ENCODE measurements around the gene CPNE5.

The CPNE5 gene

GRCh38 chr6:36833182-36833789 is 6.0 kb downstream of the CPNE5 start:
- DNase-seq, result no peak

GRCh38 chr6:36832313-36832712 is 6.9 kb downstream of the CPNE5 start:
- DNase-seq, result no peak

- DNase-seq, result no peak
Observed at GRCh38 chr6:36830577-36830976, 8.7 kb downstream of the CPNE5 start.

GRCh38 chr6:36829919-36830544 is 9.2 kb downstream of the CPNE5 start:
- peak; percentile 58 to 70 for DNase-seq

GRCh38 chr6:36827261-36828079 is 11.8 kb downstream of the CPNE5 start:
- no peak for DNase-seq

GRCh38 chr6:36826520-36827227 is 12.6 kb downstream of the CPNE5 start:
- no peak for DNase-seq

GRCh38 chr6:36825994-36826393 is 13.2 kb downstream of the CPNE5 start:
- no peak for DNase-seq

- DNase-seq, result no peak
Observed at GRCh38 chr6:36825452-36825851, 13.8 kb downstream of the CPNE5 start.

GRCh38 chr6:36824253-36824652 is 15.0 kb downstream of the CPNE5 start:
- DNase-seq, result no peak

GRCh38 chr6:36823421-36824096 is 15.7 kb downstream of the CPNE5 start:
- no peak for DNase-seq

GRCh38 chr6:36822506-36823269 is 16.6 kb downstream of the CPNE5 start:
- no peak for DNase-seq

GRCh38 chr6:36821581-36822335 is 17.5 kb downstream of the CPNE5 start:
- DNase-seq, result no peak

GRCh38 chr6:36820700-36821580 is 18.3 kb downstream of the CPNE5 start:
- DNase-seq, result no peak

- DNase-seq, result no peak
Observed at GRCh38 chr6:36818756-36819155, 20.5 kb downstream of the CPNE5 start.

- DNase-seq, result no peak
Observed at GRCh38 chr6:36817847-36818246, 21.4 kb downstream of the CPNE5 start.

- DNase-seq, result no peak
Observed at GRCh38 chr6:36817176-36817817, 21.9 kb downstream of the CPNE5 start.

GRCh38 chr6:36815962-36816735 is 23.1 kb downstream of the CPNE5 start:
- no peak for DNase-seq

- DNase-seq, result no peak
Observed at GRCh38 chr6:36814249-36814648, 25.0 kb downstream of the CPNE5 start.

GRCh38 chr6:36813526-36813925 is 25.7 kb downstream of the CPNE5 start:
- DNase-seq, result no peak
